ENCODE data around the gene DRC7. TPM values are rescaled to one million over a fixed set of nuclear protein-coding genes. Genes with fewer than 3 reads are reported as not detected.

Gene DRC7
- total RNA-seq, 1 donor from 2014 or later = 0.41 TPM

DNA sequence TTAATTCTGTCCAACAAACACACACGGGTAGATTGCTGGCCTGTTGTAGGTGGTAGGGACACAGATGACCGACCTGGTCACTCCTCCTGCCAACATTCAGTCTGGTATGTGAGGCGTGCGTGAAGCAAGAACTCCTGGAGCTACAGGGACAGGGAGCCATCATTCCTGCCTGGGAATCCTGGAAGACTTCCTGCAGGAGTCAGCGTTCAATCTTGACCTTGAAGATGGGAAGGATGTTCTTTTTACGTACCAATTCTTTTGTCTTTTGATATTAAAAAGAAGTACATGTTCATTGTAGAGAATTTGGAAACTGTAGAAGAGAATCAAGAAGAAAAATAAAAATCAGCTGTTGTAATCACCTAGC, 30.0 kb upstream of the DRC7 start:
- Histone ChIP-seq H3K79me2 (ENCODE audit: low read depth) (no peaks in the 10 kb centered on the region), H3F3A (ENCODE audit: low read depth) (no peaks in the 10 kb centered on the region), H3K36me3 (no peaks in the 10 kb centered on the region), H3K9me3 (ENCODE audit: low read depth) (no peaks in the 10 kb centered on the region), H3K4me3 (no peak overlapping the region), H4K20me1 (ENCODE audit: low read depth) (no peaks in the 10 kb centered on the region), H3K4me1 (no peaks in the 10 kb centered on the region), H3K27ac (no peak overlapping the region), H3K4me2 (no peak overlapping the region), H3K27me3 (no peaks in the 10 kb centered on the region), H3K9ac (no peak overlapping the region), H2AFZ (replicated peaks) (no peak overlapping the region)
- Mint-ChIP-seq H3K4me1 (no peaks in the 10 kb centered on the region), H3K9me3 (no peaks in the 10 kb centered on the region), H3K27ac (no peak overlapping the region), H3K4me3 (no peak overlapping the region), H3K27me3 (ENCODE audit: insufficient read depth, low read depth) (peaks cover 11% of the 10 kb centered on the region), H3K36me3 (peaks cover 4% of the 10 kb centered on the region)
- no peak for TF ChIP-seq EZH2 (IDR thresholded peaks at IDR 0.05)
- TF ChIP-seq, protein P1, sequence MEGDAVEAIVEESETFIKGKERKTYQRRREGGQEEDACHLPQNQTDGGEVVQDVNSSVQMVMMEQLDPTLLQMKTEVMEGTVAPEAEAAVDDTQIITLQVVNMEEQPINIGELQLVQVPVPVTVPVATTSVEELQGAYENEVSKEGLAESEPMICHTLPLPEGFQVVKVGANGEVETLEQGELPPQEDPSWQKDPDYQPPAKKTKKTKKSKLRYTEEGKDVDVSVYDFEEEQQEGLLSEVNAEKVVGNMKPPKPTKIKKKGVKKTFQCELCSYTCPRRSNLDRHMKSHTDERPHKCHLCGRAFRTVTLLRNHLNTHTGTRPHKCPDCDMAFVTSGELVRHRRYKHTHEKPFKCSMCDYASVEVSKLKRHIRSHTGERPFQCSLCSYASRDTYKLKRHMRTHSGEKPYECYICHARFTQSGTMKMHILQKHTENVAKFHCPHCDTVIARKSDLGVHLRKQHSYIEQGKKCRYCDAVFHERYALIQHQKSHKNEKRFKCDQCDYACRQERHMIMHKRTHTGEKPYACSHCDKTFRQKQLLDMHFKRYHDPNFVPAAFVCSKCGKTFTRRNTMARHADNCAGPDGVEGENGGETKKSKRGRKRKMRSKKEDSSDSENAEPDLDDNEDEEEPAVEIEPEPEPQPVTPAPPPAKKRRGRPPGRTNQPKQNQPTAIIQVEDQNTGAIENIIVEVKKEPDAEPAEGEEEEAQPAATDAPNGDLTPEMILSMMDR (IDR thresholded peaks at IDR 0.05) = no peak
- TF ChIP-seq EZH2phosphoT487 (IDR thresholded peaks at IDR 0.05) = no peak
- no peak for DNase-seq (ENCODE audit: low spot score)

DNA sequence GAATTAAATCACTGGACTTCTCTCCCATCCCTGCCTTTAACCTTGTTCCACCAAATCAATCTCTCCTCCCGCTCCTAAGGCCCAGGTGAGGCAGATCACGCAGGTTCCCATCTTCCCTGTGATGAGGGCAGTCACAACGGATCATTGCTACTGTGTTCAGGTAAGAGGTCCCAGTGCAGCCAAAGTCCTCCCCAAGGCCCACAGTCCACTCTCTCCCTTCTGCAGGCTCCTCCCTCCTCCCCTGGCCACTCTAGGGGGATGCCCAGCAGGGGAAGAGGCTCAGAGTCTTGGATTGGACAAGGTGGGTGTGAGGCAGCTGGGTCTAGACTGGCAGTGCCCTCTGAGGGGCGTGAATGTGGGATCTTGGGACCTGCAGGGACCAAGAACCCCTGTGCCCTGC, 29.1 kb upstream of the DRC7 start:
- H3F3A ChIP-seq (ENCODE audit: low read depth) = no peaks in the 10 kb centered on the region
- no peaks in the 10 kb centered on the region for H3K27me3 ChIP-seq
- no peak overlapping the region for H3K4me3 Mint-ChIP-seq
- no peak overlapping the region for H3K4me2 ChIP-seq
- no peak for DNase-seq (ENCODE audit: low spot score)
- no peaks in the 10 kb centered on the region for H3K36me3 ChIP-seq
- no peak overlapping the region for H3K27ac ChIP-seq
- H2AFZ ChIP-seq (replicated peaks) = no peak overlapping the region
- H3K27me3 Mint-ChIP-seq (ENCODE audit: insufficient read depth, low read depth) = peaks cover 11% of the 10 kb centered on the region
- no peaks in the 10 kb centered on the region for H3K79me2 ChIP-seq (ENCODE audit: low read depth)
- H3K9ac ChIP-seq = no peak overlapping the region
- no peaks in the 10 kb centered on the region for H3K9me3 ChIP-seq (ENCODE audit: low read depth)
- TF ChIP-seq, protein P1 (IDR thresholded peaks at IDR 0.05) = no peak
- no peak for TF ChIP-seq EZH2 (IDR thresholded peaks at IDR 0.05)
- TF ChIP-seq EZH2phosphoT487 (IDR thresholded peaks at IDR 0.05) = no peak
- H3K4me1 ChIP-seq = no peaks in the 10 kb centered on the region
- H3K4me3 ChIP-seq = no peak overlapping the region
- peaks cover 4% of the 10 kb centered on the region for H3K36me3 Mint-ChIP-seq
- no peaks in the 10 kb centered on the region for H3K9me3 Mint-ChIP-seq
- no peak overlapping the region for H3K27ac Mint-ChIP-seq
- H4K20me1 ChIP-seq (ENCODE audit: low read depth) = no peaks in the 10 kb centered on the region
- H3K4me1 Mint-ChIP-seq = no peaks in the 10 kb centered on the region

- Histone ChIP-seq H3K4me1 (no peaks in the 10 kb centered on the region), H3K9me3 (ENCODE audit: low read depth) (no peaks in the 10 kb centered on the region), H3K9ac (no peak overlapping the region), H3K79me2 (ENCODE audit: low read depth) (no peaks in the 10 kb centered on the region), H3K27me3 (no peaks in the 10 kb centered on the region), H3K36me3 (no peaks in the 10 kb centered on the region), H3F3A (ENCODE audit: low read depth) (no peaks in the 10 kb centered on the region), H2AFZ (replicated peaks) (no peak overlapping the region), H3K27ac (no peak overlapping the region), H3K4me2 (no peak overlapping the region), H3K4me3 (no peak overlapping the region), H4K20me1 (ENCODE audit: low read depth) (no peaks in the 10 kb centered on the region)
- Mint-ChIP-seq H3K27ac (no peak overlapping the region), H3K27me3 (ENCODE audit: insufficient read depth, low read depth) (peaks cover 11% of the 10 kb centered on the region), H3K4me1 (peaks cover 4% of the 10 kb centered on the region), H3K36me3 (peaks cover 4% of the 10 kb centered on the region), H3K9me3 (no peaks in the 10 kb centered on the region), H3K4me3 (no peak overlapping the region)
- no peak for DNase-seq (ENCODE audit: low spot score)
- no peak for TF ChIP-seq EZH2phosphoT487 (IDR thresholded peaks at IDR 0.05)
- TF ChIP-seq, protein P1 (IDR thresholded peaks at IDR 0.05) = no peak
- no peak for TF ChIP-seq EZH2 (IDR thresholded peaks at IDR 0.05)
Measured at GRCh38 chr16:57666353-57667047, 28.1 kb upstream of the DRC7 start.

All from neural progenitor cell (in vitro differentiated cells).